ENCODE measurements around the gene ACOXL.

DNA sequence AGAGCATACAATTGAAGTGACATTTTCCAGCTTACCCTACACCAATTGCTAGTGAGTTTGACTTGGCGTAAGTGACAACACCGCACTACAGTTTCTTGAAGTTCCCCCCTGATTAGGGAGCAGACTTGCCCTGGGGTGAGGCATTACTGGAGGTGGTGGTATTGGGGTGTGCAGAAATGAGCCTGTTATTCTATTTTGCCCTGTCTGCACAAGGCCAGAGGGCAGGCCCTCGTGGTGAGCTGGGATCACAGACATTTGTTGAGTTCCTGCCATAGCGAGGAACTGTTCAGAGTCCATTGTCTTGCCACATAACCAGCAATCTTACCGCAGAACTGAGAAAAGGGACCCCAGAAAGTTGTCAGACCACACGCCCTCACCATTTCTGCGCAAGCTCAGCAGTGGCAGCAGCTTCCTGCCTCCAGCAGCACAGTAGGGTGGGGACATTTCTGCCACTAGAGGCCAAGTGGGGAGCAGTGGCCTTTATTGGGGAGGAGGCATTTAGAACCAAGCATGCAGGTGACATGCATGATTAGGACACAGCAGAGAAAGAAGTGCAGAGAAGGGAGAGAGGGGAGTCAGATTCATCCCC is 284.8 kb downstream of the ACOXL start:
- TF ChIP-seq, protein P1, sequence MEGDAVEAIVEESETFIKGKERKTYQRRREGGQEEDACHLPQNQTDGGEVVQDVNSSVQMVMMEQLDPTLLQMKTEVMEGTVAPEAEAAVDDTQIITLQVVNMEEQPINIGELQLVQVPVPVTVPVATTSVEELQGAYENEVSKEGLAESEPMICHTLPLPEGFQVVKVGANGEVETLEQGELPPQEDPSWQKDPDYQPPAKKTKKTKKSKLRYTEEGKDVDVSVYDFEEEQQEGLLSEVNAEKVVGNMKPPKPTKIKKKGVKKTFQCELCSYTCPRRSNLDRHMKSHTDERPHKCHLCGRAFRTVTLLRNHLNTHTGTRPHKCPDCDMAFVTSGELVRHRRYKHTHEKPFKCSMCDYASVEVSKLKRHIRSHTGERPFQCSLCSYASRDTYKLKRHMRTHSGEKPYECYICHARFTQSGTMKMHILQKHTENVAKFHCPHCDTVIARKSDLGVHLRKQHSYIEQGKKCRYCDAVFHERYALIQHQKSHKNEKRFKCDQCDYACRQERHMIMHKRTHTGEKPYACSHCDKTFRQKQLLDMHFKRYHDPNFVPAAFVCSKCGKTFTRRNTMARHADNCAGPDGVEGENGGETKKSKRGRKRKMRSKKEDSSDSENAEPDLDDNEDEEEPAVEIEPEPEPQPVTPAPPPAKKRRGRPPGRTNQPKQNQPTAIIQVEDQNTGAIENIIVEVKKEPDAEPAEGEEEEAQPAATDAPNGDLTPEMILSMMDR (tag by site-specific recombination; IDR thresholded peaks at IDR 0.05), result no peak
- TF ChIP-seq ZFP69B (tag by site-specific recombination; IDR thresholded peaks at IDR 0.05) (no peak), GLIS2 (tag by site-specific recombination; IDR thresholded peaks at IDR 0.05) (no peak), TCF7L2 (IDR thresholded peaks at IDR 0.05; ENCODE audit: borderline replicate concordance, low read depth, low read length) (no peak), ZNF670 (tag by site-specific recombination; IDR thresholded peaks at IDR 0.05; ENCODE audit: low read depth) (no peak), GFI1B (tag by site-specific recombination; IDR thresholded peaks at IDR 0.05) (no peak), MZF1 (tag by site-specific recombination; IDR thresholded peaks at IDR 0.05; ENCODE audit: borderline replicate concordance) (no peak)
- TF ChIP-seq, protein P2, sequence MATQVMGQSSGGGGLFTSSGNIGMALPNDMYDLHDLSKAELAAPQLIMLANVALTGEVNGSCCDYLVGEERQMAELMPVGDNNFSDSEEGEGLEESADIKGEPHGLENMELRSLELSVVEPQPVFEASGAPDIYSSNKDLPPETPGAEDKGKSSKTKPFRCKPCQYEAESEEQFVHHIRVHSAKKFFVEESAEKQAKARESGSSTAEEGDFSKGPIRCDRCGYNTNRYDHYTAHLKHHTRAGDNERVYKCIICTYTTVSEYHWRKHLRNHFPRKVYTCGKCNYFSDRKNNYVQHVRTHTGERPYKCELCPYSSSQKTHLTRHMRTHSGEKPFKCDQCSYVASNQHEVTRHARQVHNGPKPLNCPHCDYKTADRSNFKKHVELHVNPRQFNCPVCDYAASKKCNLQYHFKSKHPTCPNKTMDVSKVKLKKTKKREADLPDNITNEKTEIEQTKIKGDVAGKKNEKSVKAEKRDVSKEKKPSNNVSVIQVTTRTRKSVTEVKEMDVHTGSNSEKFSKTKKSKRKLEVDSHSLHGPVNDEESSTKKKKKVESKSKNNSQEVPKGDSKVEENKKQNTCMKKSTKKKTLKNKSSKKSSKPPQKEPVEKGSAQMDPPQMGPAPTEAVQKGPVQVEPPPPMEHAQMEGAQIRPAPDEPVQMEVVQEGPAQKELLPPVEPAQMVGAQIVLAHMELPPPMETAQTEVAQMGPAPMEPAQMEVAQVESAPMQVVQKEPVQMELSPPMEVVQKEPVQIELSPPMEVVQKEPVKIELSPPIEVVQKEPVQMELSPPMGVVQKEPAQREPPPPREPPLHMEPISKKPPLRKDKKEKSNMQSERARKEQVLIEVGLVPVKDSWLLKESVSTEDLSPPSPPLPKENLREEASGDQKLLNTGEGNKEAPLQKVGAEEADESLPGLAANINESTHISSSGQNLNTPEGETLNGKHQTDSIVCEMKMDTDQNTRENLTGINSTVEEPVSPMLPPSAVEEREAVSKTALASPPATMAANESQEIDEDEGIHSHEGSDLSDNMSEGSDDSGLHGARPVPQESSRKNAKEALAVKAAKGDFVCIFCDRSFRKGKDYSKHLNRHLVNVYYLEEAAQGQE (tag by site-specific recombination; IDR thresholded peaks at IDR 0.05), result no peak
- TF ChIP-seq, protein P3, sequence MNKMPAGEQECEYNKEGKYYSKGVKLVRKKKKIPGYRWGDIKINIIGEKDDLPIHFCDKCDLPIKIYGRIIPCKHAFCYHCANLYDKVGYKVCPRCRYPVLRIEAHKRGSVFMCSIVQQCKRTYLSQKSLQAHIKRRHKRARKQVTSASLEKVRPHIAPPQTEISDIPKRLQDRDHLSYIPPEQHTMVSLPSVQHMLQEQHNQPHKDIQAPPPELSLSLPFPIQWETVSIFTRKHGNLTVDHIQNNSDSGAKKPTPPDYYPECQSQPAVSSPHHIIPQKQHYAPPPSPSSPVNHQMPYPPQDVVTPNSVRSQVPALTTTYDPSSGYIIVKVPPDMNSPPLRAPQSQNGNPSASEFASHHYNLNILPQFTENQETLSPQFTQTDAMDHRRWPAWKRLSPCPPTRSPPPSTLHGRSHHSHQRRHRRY (tag by site-specific recombination; IDR thresholded peaks at IDR 0.05), result no peak
- TF ChIP-seq, protein P4, sequence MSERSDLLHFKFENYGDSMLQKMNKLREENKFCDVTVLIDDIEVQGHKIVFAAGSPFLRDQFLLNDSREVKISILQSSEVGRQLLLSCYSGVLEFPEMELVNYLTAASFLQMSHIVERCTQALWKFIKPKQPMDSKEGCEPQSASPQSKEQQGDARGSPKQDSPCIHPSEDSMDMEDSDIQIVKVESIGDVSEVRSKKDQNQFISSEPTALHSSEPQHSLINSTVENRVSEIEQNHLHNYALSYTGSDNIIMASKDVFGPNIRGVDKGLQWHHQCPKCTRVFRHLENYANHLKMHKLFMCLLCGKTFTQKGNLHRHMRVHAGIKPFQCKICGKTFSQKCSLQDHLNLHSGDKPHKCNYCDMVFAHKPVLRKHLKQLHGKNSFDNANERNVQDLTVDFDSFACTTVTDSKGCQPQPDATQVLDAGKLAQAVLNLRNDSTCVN (tag by site-specific recombination; optimal IDR thresholded peaks at IDR 0.05), result no peak

Data from HEK293 (cell line).